NT2/D1 (cell line): Measurements from ENCODE around the gene RBM42.

ENCODE experiments used
- SUZ12 ChIP-seq: IDR thresholded peaks from 2 replicates; pipeline ENCODE4 v1.6.1; 2011; ENCODE audit not compliant: insufficient read length, insufficient read depth; ENCODE audit errors: extremely low read depth
- YY1 ChIP-seq: IDR thresholded peaks from 2 replicates; pipeline ENCODE4 v1.6.1; 2011; ENCODE audit not compliant: insufficient read length, insufficient read depth
- ZNF274 ChIP-seq: IDR thresholded peaks from 2 replicates; pipeline ENCODE4 v1.6.1; 2011; ENCODE audit warnings: mild to moderate bottlenecking, low read depth, low read length

DNA sequence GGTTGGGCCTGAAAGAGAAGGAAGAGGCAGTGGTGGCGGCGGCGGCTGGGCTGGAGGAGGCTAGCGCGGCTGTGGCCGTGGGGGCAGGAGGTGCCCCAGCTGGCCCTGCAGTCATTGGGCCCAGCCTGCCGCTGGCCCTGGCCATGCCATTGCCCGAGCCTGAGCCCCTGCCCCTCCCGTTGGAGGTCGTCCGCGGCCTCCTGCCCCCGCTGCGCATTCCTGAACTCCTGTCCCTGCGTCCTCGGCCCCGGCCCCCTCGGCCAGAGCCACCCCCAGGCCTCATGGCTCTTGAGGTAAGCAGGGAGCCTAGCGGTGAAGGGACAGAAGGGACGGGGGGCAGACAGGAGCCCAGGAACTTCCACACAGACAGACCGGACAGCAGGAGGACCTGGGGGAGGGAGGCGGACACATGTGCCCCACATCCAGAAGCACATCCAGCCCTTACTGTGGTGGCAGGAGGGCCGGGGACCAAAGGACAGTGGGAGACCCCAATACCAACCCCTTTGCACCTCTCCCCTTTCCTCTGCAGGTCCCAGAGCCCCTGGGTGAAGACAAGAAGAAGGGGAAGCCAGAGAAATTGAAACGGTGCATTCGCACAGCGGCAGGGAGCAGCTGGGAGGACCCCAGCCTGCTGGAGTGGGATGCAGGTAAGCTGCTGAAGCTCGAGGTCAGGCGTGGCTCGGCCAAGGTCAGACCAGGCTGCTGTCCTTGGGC lies 5.0 kb downstream of the RBM42 start:
- TF ChIP-seq ZNF274 (no peak), YY1 (no peak), SUZ12 (no peak)
